Measurements from ENCODE around the gene WSCD2. TPM values are rescaled to one million over a fixed set of nuclear protein-coding genes. Genes with fewer than 3 reads are reported as not detected.

The WSCD2 gene
- polyA plus RNA-seq, 1 of the 3 experiments (the other 2 are of a cell fraction) = 0.03 TPM

- DNase-seq = no peak
- no peaks in the 10 kb centered on the region for H3K27me3 ChIP-seq (ENCODE audit: insufficient read depth)
- no peak overlapping the region for H3K4me2 ChIP-seq
- no peak overlapping the region for H3K4me3 ChIP-seq (ENCODE audit: low read depth in 2 of 2, low read length in 1 of 2)
- H3K36me3 ChIP-seq (replicated peaks in 1 of 2; ENCODE audit: control insufficient read depth in 1 of 2, insufficient read depth in 2 of 2, low read length in 1 of 2) = no peaks in the 10 kb centered on the region
- no peaks in the 10 kb centered on the region for H3K9me2 ChIP-seq
- TF ChIP-seq CTCF (IDR thresholded peaks at IDR 0.05) (no peak), REST (IDR thresholded peaks at IDR 0.05; ENCODE audit: low read depth, low read length) (no peak), SIN3A (IDR thresholded peaks at IDR 0.05; ENCODE audit: borderline replicate concordance, low read depth, low read length) (no peak), USF1 (IDR thresholded peaks at IDR 0.05; ENCODE audit: borderline replicate concordance, low read depth) (no peak), USF2 (IDR thresholded peaks at IDR 0.05; ENCODE audit: borderline replicate concordance, low read depth, low read length) (no peak), RAD21 (IDR thresholded peaks at IDR 0.05; ENCODE audit: low read length) (no peak), YY1 (IDR thresholded peaks at IDR 0.05; ENCODE audit: low read depth) (no peak)
- H2AFZ ChIP-seq (ENCODE audit: low read depth) = no peak overlapping the region
- ChIA-PET POLR2A (no interaction called here), CTCF (interaction anchor here (1.1 kb wide), 1 partner anchor 38 kb away, joined by 5 read pairs; no protein-coding TSS in a partner anchor)
- H3K79me2 ChIP-seq (ENCODE audit: insufficient read depth) = no peaks in the 10 kb centered on the region
- H3K4me1 ChIP-seq (ENCODE audit: control insufficient read depth in 1 of 2, insufficient read depth in 2 of 2, low read depth in 1 of 2, low read length in 1 of 2) = no peaks in the 10 kb centered on the region; a peak in 1 of 4 replicates
- no peak overlapping the region for H3K9ac ChIP-seq
- H3F3A ChIP-seq (replicated peaks; ENCODE audit: insufficient read depth) = no peaks in the 10 kb centered on the region
- 32% methylated on average over 5 of the region's 5 CpGs for WGBS (ENCODE audit: low lambda C conversion rate)
- no peaks in the 10 kb centered on the region for H3K9me3 ChIP-seq
- H4K20me1 ChIP-seq (ENCODE audit: insufficient read depth) = no peaks in the 10 kb centered on the region
- no peak overlapping the region for H3K27ac ChIP-seq (ENCODE audit: low read depth in 2 of 2, low read length in 1 of 2)
Measured at GRCh38 chr12:108156717-108157116, 27.6 kb downstream of the WSCD2 start.

- H3K27ac ChIP-seq (ENCODE audit: low read depth in 2 of 2, low read length in 1 of 2) = no peak overlapping the region
- no peaks in the 10 kb centered on the region for H3F3A ChIP-seq (replicated peaks; ENCODE audit: insufficient read depth)
- H3K4me1 ChIP-seq (ENCODE audit: control insufficient read depth in 1 of 2, insufficient read depth in 2 of 2, low read depth in 1 of 2, low read length in 1 of 2) = no peaks in the 10 kb centered on the region; a peak in 1 of 4 replicates
- ChIA-PET POLR2A (no interaction called here), CTCF (interaction anchor here (1.1 kb wide), 1 partner anchor 37 kb away, joined by 5 read pairs; no protein-coding TSS in a partner anchor)
- H2AFZ ChIP-seq (ENCODE audit: low read depth) = no peak overlapping the region
- no peaks in the 10 kb centered on the region for H3K27me3 ChIP-seq (ENCODE audit: insufficient read depth)
- DNase-seq = no peak
- no peak for TF ChIP-seq NFIC (IDR thresholded peaks at IDR 0.05; ENCODE audit: borderline replicate concordance)
- TF ChIP-seq ZBTB33 (IDR thresholded peaks at IDR 0.05; ENCODE audit: borderline replicate concordance, low read depth) = no peak
- no peak for TF ChIP-seq USF1 (IDR thresholded peaks at IDR 0.05; ENCODE audit: borderline replicate concordance, low read depth)
- no peak for TF ChIP-seq TEAD4 (IDR thresholded peaks at IDR 0.05; ENCODE audit: borderline replicate concordance, insufficient read depth)
- no peaks in the 10 kb centered on the region for H3K36me3 ChIP-seq (replicated peaks in 1 of 2; ENCODE audit: control insufficient read depth in 1 of 2, insufficient read depth in 2 of 2, low read length in 1 of 2)
- no peaks in the 10 kb centered on the region for H3K79me2 ChIP-seq (ENCODE audit: insufficient read depth)
- H3K9ac ChIP-seq = no peak overlapping the region
- H3K4me3 ChIP-seq (ENCODE audit: low read depth in 2 of 2, low read length in 1 of 2) = no peak overlapping the region
- H3K9me3 ChIP-seq = no peaks in the 10 kb centered on the region
- WGBS (ENCODE audit: low lambda C conversion rate) = 5% methylated on average over 6 of the region's 8 CpGs
- H3K4me2 ChIP-seq = no peak overlapping the region
- H3K9me2 ChIP-seq = no peaks in the 10 kb centered on the region
- H4K20me1 ChIP-seq (ENCODE audit: insufficient read depth) = no peaks in the 10 kb centered on the region
Measured at GRCh38 chr12:108157870-108158459, 28.9 kb downstream of the WSCD2 start.

Data from SK-N-SH (cell line).